HG02759 (cell line): Measurements from ENCODE around the gene ADGRF3.
"Not testable (repeated sequence)": the region's sequence is repeated elsewhere in the genome, so short reads cannot be mapped to it uniquely, and the experiment has no call there.

ENCODE experiments used
- ATAC-seq: cut with Tn5 transposase; IDR thresholded peaks from one replicate; pipeline ENCODE4 v1.9.1; 2021; ENCODE audit warnings: mild to moderate bottlenecking, moderate library complexity; ENCODE audit not compliant: unreplicated experiment

The ADGRF3 gene, protein sequence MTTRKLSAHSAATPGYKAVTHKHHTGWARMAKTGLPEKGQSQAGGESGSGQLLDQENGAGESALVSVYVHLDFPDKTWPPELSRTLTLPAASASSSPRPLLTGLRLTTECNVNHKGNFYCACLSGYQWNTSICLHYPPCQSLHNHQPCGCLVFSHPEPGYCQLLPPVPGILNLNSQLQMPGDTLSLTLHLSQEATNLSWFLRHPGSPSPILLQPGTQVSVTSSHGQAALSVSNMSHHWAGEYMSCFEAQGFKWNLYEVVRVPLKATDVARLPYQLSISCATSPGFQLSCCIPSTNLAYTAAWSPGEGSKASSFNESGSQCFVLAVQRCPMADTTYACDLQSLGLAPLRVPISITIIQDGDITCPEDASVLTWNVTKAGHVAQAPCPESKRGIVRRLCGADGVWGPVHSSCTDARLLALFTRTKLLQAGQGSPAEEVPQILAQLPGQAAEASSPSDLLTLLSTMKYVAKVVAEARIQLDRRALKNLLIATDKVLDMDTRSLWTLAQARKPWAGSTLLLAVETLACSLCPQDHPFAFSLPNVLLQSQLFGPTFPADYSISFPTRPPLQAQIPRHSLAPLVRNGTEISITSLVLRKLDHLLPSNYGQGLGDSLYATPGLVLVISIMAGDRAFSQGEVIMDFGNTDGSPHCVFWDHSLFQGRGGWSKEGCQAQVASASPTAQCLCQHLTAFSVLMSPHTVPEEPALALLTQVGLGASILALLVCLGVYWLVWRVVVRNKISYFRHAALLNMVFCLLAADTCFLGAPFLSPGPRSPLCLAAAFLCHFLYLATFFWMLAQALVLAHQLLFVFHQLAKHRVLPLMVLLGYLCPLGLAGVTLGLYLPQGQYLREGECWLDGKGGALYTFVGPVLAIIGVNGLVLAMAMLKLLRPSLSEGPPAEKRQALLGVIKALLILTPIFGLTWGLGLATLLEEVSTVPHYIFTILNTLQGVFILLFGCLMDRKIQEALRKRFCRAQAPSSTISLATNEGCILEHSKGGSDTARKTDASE

GRCh38 chr2:26346454-26347053 is at the start of gene ADGRF3:
TSS of gene ADGRF3 (minus strand) at chr2:26346789. CDS start at chr2:26346234, 555 bp downstream.
- ATAC-seq: peak; percentile 25

DNA sequence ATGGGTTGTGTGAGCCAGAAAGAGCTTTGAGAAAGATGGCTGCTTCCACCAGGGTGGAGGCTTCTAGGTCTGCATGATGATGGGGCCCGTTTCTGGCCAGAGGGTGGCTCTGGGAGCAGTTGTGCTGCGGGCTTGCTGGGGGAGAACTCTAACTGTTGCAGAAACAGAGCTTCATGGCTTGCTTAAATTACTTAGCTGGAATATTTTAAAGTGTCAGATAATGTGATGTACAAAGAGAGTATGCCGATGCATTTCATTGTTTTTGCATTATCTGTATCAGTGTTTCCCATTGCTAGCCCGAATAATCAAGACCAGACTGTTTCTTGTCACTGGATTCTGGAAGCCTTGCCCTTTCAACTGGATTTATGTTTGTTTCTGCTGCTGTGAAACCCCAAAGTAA is 48.8 kb upstream of the ADGRF3 start:
- no peak for ATAC-seq

DNA sequence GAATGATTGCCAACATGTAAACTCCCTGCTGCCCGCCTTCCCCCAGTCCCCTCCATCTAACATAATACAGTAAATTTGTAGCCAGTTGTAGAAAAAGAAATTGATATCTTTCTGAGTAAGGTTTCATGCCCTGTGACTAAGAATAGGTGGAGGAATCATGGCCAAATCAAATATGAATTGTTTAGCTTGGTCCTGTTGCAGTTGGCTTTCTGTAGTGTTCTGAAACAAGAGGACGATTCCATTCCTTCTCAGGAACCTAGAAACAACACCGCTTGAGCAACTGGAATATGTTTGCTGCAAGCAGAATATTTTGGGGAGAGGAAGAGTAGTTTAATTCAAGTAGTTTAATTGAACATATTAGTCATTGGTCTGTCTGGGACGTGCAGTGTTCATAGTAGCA is 48.1 kb upstream of the ADGRF3 start:
- no peak for ATAC-seq

- no peak for ATAC-seq
Observed at GRCh38 chr2:26387189-26387588, 40.6 kb upstream of the ADGRF3 start.

DNA sequence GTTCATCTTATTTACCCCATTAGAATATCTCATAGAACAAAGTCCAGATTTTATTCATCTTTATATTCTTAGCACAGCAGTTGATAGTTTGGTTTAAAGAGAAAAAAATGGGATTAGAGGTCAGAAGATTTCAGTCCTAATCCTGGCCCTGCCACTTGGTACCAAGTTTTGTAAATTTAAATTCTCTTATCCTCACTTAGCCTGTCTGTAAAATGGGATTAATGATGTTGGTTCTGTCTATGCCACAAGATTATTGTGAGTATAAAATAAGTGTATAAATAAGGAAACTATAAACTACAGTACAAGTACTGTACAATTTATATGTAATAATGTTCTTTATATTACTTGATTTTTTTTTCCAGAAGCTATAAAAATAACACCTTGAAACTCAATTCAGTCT is 38.0 kb upstream of the ADGRF3 start:
- ATAC-seq: no peak

DNA sequence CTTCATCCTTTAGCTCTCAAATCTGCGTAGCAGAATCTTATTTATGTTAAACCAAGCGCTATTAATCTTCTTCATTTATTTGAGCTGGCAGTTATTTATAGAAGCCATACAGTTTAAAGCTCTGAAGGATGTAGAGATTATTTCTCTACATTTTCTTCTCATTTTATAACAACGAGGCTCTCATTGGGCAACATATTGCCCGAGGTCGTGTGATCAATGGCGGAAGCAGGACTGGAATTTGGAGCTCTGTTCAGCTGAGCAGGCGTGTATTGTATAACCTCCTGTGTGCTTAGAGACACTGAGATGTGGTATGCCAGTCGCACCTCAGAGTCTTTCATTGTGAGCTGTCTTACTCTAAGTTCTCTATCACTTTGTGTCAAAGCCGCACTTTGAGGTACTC is 37.6 kb upstream of the ADGRF3 start:
- ATAC-seq: no peak

DNA sequence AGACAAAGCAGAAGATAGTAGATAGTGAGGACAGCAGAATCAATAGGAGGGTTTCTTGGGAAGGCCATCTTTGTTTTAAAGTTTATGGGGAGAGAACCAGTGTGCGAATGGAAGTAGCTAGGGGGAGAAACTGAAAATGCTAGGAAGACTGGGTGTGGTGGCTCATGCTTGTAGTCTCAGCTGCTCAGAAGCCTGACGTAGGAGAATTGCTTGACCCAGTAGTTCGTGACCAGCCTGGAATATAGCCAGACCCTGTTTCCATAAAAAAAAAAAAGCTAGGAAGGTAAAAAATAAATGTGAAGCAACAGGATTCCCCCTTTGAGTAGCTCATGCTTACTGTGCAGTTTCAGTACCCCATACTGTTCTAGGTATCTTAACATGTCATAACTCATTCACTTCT is 36.0 kb upstream of the ADGRF3 start:
- no peak for ATAC-seq

- no peak for ATAC-seq
Observed at GRCh38 chr2:26380281-26380680, 33.7 kb upstream of the ADGRF3 start.

GRCh38 chr2:26376799-26377198 is 30.2 kb upstream of the ADGRF3 start:
- ATAC-seq: no peak

DNA sequence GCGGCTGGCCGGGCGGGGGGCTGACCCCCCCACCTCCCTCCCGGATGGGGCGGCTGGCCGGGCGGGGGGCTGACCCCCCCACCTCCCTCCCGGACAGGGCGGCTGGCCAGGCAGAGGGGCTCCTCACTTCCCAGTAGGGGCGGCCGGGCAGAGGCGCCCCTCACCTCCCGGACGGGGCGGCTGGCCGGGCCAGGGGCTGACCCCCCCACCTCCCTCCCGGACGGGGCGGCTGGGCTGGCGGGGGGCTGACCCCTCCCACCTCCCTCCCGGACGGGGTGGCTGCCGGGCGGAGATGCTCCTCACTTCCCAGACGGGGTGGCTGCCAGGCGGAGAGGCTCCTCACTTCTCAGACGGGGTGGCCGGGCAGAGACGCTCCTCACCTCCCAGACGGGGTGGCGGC is 24.3 kb upstream of the ADGRF3 start:
- not testable (repeated sequence) for ATAC-seq

DNA sequence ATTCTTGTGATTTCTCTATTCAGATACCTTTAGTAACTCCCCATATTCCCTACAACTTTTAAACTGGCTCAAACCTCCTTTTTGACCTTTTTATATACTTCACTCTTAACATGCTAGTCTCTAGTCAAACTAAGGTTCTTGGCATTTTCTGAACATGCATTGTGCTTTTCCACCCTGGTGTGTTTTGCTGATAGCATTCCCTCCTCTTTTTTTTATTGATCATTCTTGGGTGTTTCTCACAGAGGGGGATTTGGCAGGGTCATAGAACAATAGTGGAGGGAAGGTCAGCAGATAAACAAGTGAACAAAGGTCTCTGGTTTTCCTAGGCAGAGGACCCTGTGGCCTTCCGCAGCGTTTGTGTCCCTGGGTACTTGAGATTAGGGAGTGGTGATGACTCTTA is 23.1 kb upstream of the ADGRF3 start:
- not testable (repeated sequence) for ATAC-seq

- ATAC-seq: no peak
Observed at GRCh38 chr2:26366957-26367356, 20.4 kb upstream of the ADGRF3 start.

DNA sequence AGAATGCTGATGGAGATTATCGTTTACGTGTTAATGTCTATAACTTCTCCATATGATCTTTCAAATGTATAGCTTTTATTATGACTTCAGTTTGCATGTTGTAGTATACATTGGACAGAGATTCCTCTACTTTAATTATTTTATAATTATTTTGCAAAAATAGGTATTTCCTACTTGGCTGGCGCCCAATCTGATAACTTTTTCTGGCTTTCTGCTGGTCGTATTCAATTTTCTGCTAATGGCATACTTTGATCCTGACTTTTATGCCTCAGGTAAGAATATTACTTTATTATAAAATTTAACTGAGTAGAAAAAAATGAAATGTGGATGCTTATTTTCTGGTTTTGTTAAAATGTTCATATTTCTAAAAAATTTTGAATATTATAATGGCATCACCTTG is 18.1 kb upstream of the ADGRF3 start:
- ATAC-seq: no peak

DNA sequence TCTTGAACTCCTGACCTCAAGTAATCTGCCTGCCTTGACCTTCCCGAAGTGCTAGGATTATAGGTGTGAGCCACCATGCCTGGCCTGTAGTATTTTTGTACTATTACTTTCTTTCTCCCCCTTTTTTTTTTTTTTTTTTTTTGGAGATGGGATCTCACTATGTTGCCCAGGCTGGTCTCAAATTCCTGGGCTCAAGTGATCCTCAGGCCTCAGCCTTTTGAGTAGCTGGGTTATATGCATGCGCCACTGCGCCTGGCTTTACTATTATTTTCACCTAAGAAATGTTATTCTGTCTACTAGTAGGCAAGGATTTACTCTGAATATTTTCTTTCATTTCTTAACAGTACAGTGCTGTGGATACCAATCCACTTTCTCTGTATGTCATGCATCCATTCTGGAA is 17.4 kb upstream of the ADGRF3 start:
- ATAC-seq: no peak

- ATAC-seq: no peak
Observed at GRCh38 chr2:26363323-26363722, 16.7 kb upstream of the ADGRF3 start.

- no peak for ATAC-seq
Observed at GRCh38 chr2:26359886-26360473, 13.4 kb upstream of the ADGRF3 start.

DNA sequence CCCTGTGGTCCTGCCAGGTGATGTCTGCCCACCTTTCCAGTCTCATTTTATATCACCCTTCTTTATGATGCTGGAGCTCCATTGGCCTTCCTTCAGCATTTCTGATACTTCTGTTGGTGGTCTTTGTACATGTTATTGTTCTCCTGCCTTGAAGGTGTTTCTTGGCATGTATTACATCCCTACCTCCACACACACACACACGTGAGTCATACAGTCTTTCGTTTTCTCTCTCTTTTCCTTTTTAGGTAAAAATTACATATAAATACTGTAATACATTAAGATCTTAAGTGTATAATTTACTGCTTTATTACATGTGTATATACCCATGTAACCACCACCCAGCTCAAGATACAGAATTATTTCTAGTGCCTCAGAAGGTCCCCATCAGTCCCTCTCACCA is 10.2 kb upstream of the ADGRF3 start:
- ATAC-seq: no peak

- ATAC-seq: no peak
Observed at GRCh38 chr2:26356111-26356510, 9.5 kb upstream of the ADGRF3 start.

DNA sequence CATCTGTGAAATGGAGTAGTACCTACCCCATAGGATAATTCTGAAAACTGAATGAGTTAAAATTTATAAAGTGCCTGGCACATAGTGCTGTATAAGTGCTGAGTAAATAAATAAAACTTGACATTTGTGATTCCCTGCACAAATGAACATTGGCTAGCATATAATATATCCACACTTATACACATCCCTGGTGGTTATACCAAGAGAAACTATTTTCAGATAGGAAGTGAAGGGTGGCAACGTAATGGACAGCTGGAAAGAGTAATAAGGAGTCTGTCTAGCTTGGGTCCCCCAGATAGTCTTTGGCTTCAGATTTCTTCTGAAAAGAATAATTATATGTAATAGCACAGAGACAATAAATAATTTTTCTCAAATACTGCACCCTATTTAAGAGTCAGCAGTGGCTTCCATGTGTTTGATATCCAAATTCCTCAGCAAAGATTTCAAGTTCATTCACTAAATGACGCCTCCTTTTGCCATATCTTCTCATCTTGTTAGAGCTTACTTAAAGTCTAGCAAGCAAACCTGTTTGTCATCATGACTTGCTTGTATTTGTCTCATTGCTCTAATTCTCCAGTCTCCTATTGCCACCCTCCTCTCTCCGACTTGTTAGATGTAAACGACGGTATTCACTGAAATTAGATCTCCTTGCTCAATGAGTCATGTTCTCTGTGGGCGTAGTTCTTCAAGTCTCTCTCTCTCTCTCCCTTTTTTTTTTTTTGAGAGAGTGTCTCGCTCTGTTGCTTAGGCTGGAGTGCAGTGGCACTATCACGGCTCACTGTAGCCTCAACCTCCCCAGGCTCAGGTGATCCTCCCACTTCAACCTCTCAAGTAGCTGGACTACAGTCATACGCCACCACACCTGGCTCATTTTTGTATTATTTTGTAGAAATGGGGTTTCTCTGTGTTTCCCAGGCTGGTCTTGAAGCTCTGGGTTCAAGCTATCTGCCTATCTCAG is 8.7 kb upstream of the ADGRF3 start:
- ATAC-seq: no peak

DNA sequence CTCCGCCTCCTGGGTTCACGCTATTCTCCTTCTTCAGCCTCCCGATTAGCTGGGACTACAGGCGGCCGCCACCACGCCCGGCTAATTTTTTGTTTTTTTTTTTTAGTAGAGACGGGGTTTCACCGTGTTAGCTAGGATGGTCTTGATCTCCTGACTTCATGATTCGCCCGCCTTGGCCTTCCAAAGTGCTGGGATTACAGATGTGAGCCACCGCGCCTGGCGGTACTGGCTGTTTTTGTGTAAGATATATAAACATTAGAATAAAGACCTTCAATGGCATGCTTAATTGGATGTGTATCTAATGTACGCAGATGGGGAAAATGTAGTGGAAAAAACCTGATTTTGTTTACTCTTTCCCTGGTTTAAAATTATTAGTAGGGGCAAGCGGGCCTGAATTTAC is 7.9 kb upstream of the ADGRF3 start:
- not testable (repeated sequence) for ATAC-seq
